IPS-15b (cell line): ENCODE results near the gene BRSK2.
"Not testable (repeated sequence)": the region's sequence is repeated elsewhere in the genome, so short reads cannot be mapped to it uniquely, and the experiment has no call there.

Experiments
- H3K27me3 ChIP-seq: one replicate; pipeline ENCODE4 v1.6.1; 2013; ENCODE audit warnings: low read length; ENCODE audit not compliant: control insufficient read depth, insufficient read depth
- H3K36me3 ChIP-seq: one replicate; pipeline ENCODE4 v1.6.1; 2013; ENCODE audit warnings: low read length; ENCODE audit not compliant: control insufficient read depth, insufficient read depth
- H3K4me1 ChIP-seq: one replicate; pipeline ENCODE4 v1.6.1; 2013; ENCODE audit warnings: mild to moderate bottlenecking, low read length; ENCODE audit not compliant: control insufficient read depth, insufficient read depth
- H3K4me3 ChIP-seq: one replicate; pipeline ENCODE4 v1.5.1; 2013; ENCODE audit warnings: low read depth, low read length
- H3K9ac ChIP-seq: one replicate; pipeline ENCODE4 v1.6.1; 2013; ENCODE audit warnings: low read depth, mild to moderate bottlenecking, low read length
- H3K9me3 ChIP-seq: one replicate; pipeline ENCODE4 v1.6.1; 2013; ENCODE audit warnings: mild to moderate bottlenecking, low read length; ENCODE audit not compliant: control insufficient read depth, insufficient read depth

BRSK2 gene

DNA sequence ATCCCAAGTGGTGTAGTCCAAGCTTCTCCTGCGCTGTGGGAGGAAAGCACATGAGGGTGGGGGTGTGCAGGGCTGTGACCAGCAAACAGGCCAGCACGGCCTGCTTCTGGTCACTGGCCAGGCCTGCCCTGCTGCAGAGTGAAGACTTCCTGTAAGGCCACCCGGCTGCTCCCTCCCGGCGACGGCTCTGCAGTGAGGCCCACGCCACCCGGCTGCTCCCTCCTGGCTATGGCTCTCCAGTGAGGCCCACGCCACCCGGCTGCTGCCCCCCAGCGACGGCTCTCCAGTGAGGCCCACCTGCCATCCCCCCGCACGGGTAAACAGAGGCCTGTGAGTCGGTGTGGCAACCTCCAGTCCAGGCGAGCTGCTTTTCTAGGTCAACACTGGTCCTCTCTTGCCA is 31.4 kb upstream of the BRSK2 start:
- Histone ChIP-seq H3K9ac (no peak overlapping the region), H3K27me3 (no peaks in the 10 kb centered on the region), H3K9me3 (no peaks in the 10 kb centered on the region), H3K4me3 (no peak overlapping the region), H3K36me3 (no peaks in the 10 kb centered on the region), H3K4me1 (no peaks in the 10 kb centered on the region)

GRCh38 chr11:1358931-1359330 is 30.8 kb upstream of the BRSK2 start:
- H3K4me1 ChIP-seq, H3K9me3 ChIP-seq, H3K9ac ChIP-seq, H3K36me3 ChIP-seq, H3K4me3 ChIP-seq, H3K27me3 ChIP-seq: not testable (repeated sequence)

GRCh38 chr11:1359556-1359955 is 30.2 kb upstream of the BRSK2 start:
- H3K36me3 ChIP-seq, result no peaks in the 10 kb centered on the region
- H3K9me3 ChIP-seq, result peaks cover under 1% of the 10 kb centered on the region
- no peaks in the 10 kb centered on the region for H3K4me1 ChIP-seq
- no peak overlapping the region for H3K4me3 ChIP-seq
- no peaks in the 10 kb centered on the region for H3K27me3 ChIP-seq
- H3K9ac ChIP-seq, result no peak overlapping the region

DNA sequence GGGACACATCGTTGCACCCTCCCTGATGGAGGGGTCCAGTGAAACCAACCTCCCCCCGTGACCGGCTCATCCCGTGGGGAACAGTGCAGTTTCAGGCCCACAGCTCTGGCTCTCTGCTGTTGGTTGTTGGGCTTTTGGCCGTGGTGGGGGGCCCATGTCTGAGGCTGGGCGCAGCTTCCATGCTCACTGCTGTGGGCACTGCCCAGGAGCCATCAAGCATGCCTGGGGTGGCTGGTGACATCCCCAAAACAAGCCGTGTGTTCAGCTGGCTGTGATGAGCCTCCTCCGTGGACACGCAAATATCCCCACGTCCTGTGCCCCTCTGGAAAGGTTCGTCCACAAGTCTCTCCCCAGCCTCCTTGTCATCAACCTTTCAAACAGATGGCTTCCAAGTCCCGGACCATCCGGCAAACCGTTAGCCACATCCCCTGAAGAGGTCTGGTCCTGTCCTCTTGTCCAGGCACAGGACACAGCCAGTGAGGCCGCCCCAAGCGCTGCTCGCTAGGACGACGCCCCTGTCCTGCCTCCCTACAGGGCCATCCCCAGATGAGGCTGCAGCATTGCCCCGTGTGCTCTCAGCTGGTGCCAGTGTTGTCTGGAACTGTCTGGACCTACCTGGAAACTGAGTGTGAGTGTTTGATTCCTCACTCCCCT is 29.4 kb upstream of the BRSK2 start:
- Histone ChIP-seq H3K4me1 (no peaks in the 10 kb centered on the region), H3K27me3 (no peaks in the 10 kb centered on the region), H3K9ac (no peak overlapping the region), H3K9me3 (peaks cover 2% of the 10 kb centered on the region), H3K36me3 (no peaks in the 10 kb centered on the region), H3K4me3 (no peak overlapping the region)

DNA sequence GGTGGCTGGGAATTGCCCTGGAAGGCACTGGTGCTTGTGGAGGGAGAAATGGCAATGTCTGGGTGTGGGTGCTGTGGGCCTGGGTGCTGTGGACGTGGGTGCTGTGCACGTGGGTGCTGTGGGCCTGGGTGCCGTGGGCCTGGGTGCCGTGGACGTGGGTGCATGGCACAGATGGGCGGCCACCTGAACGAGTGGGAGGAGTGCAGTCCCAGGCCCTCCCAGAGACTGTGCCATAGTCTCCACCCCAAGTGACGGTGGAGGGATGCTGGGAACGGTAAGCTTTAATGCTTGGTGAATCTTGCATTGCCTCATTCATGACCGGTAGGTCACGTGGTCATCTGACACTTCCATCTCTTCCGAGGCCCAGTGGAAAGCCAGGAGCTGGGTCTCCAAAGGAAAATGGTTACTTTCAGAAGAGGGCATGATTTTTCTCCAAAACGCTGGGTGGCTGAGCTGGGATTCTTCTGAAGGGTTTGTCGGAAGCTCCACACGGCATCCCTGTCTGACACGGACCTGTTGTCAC is 28.8 kb upstream of the BRSK2 start:
- Histone ChIP-seq H3K9me3 (peaks cover 2% of the 10 kb centered on the region), H3K9ac (no peak overlapping the region), H3K4me3 (no peak overlapping the region), H3K27me3 (no peaks in the 10 kb centered on the region), H3K4me1 (no peaks in the 10 kb centered on the region), H3K36me3 (no peaks in the 10 kb centered on the region)

DNA sequence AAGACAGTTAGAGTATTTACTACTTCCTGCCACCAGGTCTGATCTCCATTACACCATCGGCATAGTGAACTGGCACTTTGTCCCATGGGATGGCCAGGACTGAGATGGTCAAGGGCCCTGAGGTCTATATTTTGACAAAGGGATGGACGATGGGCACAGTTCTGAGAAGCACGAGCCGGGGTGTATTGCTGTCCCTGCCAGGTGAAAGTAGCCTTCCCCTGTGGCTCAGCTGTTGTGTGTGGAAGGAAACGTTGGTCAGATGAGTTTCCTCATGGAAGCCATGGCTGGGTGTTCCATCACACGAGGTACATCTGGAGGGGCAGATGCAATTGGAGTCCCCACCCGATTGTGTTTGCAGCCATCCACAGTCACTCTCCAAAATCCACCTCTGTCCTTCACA is 27.9 kb upstream of the BRSK2 start:
- no peaks in the 10 kb centered on the region for H3K4me1 ChIP-seq
- H3K4me3 ChIP-seq, result no peak overlapping the region
- no peak overlapping the region for H3K9ac ChIP-seq
- no peaks in the 10 kb centered on the region for H3K36me3 ChIP-seq
- H3K27me3 ChIP-seq, result no peaks in the 10 kb centered on the region
- peaks cover 6% of the 10 kb centered on the region for H3K9me3 ChIP-seq

- Histone ChIP-seq H3K27me3 (no peaks in the 10 kb centered on the region), H3K9me3 (peaks cover 6% of the 10 kb centered on the region), H3K4me1 (no peaks in the 10 kb centered on the region), H3K4me3 (no peak overlapping the region), H3K36me3 (no peaks in the 10 kb centered on the region), H3K9ac (no peak overlapping the region)
These were observed 22.0 kb upstream of the BRSK2 start for GRCh38 chr11:1367721-1368120.

GRCh38 chr11:1368216-1368615 is 21.5 kb upstream of the BRSK2 start:
- no peak overlapping the region for H3K4me3 ChIP-seq
- no peaks in the 10 kb centered on the region for H3K4me1 ChIP-seq
- no peak overlapping the region for H3K9ac ChIP-seq
- no peaks in the 10 kb centered on the region for H3K36me3 ChIP-seq
- H3K9me3 ChIP-seq, result peaks cover 6% of the 10 kb centered on the region
- H3K27me3 ChIP-seq, result no peaks in the 10 kb centered on the region

- Histone ChIP-seq H3K36me3 (no peaks in the 10 kb centered on the region), H3K9ac (no peak overlapping the region), H3K9me3 (peaks cover 6% of the 10 kb centered on the region), H3K27me3 (no peaks in the 10 kb centered on the region), H3K4me3 (no peak overlapping the region), H3K4me1 (no peaks in the 10 kb centered on the region)
These were observed 20.8 kb upstream of the BRSK2 start for GRCh38 chr11:1368966-1369365.

- no peaks in the 10 kb centered on the region for H3K4me1 ChIP-seq
- H3K27me3 ChIP-seq, result no peaks in the 10 kb centered on the region
- H3K36me3 ChIP-seq, result no peaks in the 10 kb centered on the region
- H3K4me3 ChIP-seq, result no peak overlapping the region
- H3K9ac ChIP-seq, result no peak overlapping the region
- H3K9me3 ChIP-seq, result peaks cover 6% of the 10 kb centered on the region
These were observed 20.2 kb upstream of the BRSK2 start for GRCh38 chr11:1369371-1370005.

- H3K27me3 ChIP-seq, result no peaks in the 10 kb centered on the region
- peaks cover 4% of the 10 kb centered on the region for H3K9me3 ChIP-seq
- H3K4me3 ChIP-seq, result no peak overlapping the region
- no peaks in the 10 kb centered on the region for H3K4me1 ChIP-seq
- H3K9ac ChIP-seq, result no peak overlapping the region
- no peaks in the 10 kb centered on the region for H3K36me3 ChIP-seq
These were observed 19.3 kb upstream of the BRSK2 start for GRCh38 chr11:1370186-1371025.

GRCh38 chr11:1371026-1371325 is 18.8 kb upstream of the BRSK2 start:
- H3K36me3 ChIP-seq, result no peaks in the 10 kb centered on the region
- H3K4me3 ChIP-seq, result no peak overlapping the region
- H3K27me3 ChIP-seq, result no peaks in the 10 kb centered on the region
- H3K9me3 ChIP-seq, result peaks cover 4% of the 10 kb centered on the region
- no peaks in the 10 kb centered on the region for H3K4me1 ChIP-seq
- H3K9ac ChIP-seq, result no peak overlapping the region
